SH-SY5Y (cell line): ENCODE results near the gene LRRC27.

Source experiments
- GATA2 ChIP-seq: IDR thresholded peaks from 2 replicates; pipeline ENCODE4 v1.6.1; 2011; ENCODE audit warnings: mild to moderate bottlenecking, low read depth, low read length
- GATA3 ChIP-seq: IDR thresholded peaks from 2 replicates; pipeline ENCODE4 v1.6.1; 2011; ENCODE audit warnings: low read depth, mild to moderate bottlenecking, low read length, moderate library complexity

- TF ChIP-seq GATA2 (no peak), GATA3 (no peak)
Measured at GRCh38 chr10:132398566-132398991, 66.6 kb downstream of the LRRC27 start.
